ENCODE results near the gene USP2.

The USP2 gene

GRCh38 chr11:119343726-119344125 is 37.8 kb downstream of the USP2 start:
- DNase-seq (ENCODE audit: low read depth) = no peak
- no peak overlapping the region for H3K4me3 ChIP-seq (ENCODE audit: low read depth, low read length)
- no peak for TF ChIP-seq CTCF (IDR thresholded peaks at IDR 0.05; ENCODE audit: insufficient read depth, low read depth, low read length, missing control alignments)

- no peak for DNase-seq (ENCODE audit: low read depth)
- no peak overlapping the region for H3K4me3 ChIP-seq (ENCODE audit: low read depth, low read length)
- no peak for TF ChIP-seq CTCF (IDR thresholded peaks at IDR 0.05; ENCODE audit: insufficient read depth, low read depth, low read length, missing control alignments)
Observed at GRCh38 chr11:119342362-119343130, 38.9 kb downstream of the USP2 start.

- no peak overlapping the region for H3K4me3 ChIP-seq (ENCODE audit: low read depth, low read length)
- TF ChIP-seq CTCF (IDR thresholded peaks at IDR 0.05; ENCODE audit: insufficient read depth, low read depth, low read length, missing control alignments) = no peak
- no peak for DNase-seq (ENCODE audit: low read depth)
Observed at GRCh38 chr11:119342023-119342300, 39.5 kb downstream of the USP2 start.

GRCh38 chr11:119341222-119342022 is 40.1 kb downstream of the USP2 start:
- DNase-seq (ENCODE audit: low read depth) = no peak
- TF ChIP-seq CTCF (IDR thresholded peaks at IDR 0.05; ENCODE audit: insufficient read depth, low read depth, low read length, missing control alignments) = no peak
- H3K4me3 ChIP-seq (ENCODE audit: low read depth, low read length) = no peak overlapping the region

GRCh38 chr11:119340335-119341221 is 40.9 kb downstream of the USP2 start, which contains the start of gene C1QTNF5:
Gene C1QTNF5 (minus strand): TSS chr11:119340883. CDS start chr11:119340397, 486 bp downstream.
- H3K4me3 ChIP-seq (ENCODE audit: low read depth, low read length) = no peak within 1 kb of the TSS
- DNase-seq (ENCODE audit: low read depth) = no peak
- TF ChIP-seq CTCF (IDR thresholded peaks at IDR 0.05; ENCODE audit: insufficient read depth, low read depth, low read length, missing control alignments) = no peak

- no peak for DNase-seq (ENCODE audit: low read depth)
- peak; percentile 68 for TF ChIP-seq CTCF (IDR thresholded peaks at IDR 0.05; ENCODE audit: insufficient read depth, low read depth, low read length, missing control alignments)
- no peak overlapping the region for H3K4me3 ChIP-seq (ENCODE audit: low read depth, low read length)
Observed at GRCh38 chr11:119339589-119340334, 41.7 kb downstream of the USP2 start.
